GM18519 (cell line): ENCODE results near the gene IRF1.

ENCODE experiments used
- ATAC-seq: cut with Tn5 transposase; IDR thresholded peaks from one replicate; pipeline ENCODE4 v1.9.1; 2021; ENCODE audit warnings: mild to moderate bottlenecking, moderate library complexity; ENCODE audit not compliant: unreplicated experiment, low FRiP score

The IRF1 gene

DNA sequence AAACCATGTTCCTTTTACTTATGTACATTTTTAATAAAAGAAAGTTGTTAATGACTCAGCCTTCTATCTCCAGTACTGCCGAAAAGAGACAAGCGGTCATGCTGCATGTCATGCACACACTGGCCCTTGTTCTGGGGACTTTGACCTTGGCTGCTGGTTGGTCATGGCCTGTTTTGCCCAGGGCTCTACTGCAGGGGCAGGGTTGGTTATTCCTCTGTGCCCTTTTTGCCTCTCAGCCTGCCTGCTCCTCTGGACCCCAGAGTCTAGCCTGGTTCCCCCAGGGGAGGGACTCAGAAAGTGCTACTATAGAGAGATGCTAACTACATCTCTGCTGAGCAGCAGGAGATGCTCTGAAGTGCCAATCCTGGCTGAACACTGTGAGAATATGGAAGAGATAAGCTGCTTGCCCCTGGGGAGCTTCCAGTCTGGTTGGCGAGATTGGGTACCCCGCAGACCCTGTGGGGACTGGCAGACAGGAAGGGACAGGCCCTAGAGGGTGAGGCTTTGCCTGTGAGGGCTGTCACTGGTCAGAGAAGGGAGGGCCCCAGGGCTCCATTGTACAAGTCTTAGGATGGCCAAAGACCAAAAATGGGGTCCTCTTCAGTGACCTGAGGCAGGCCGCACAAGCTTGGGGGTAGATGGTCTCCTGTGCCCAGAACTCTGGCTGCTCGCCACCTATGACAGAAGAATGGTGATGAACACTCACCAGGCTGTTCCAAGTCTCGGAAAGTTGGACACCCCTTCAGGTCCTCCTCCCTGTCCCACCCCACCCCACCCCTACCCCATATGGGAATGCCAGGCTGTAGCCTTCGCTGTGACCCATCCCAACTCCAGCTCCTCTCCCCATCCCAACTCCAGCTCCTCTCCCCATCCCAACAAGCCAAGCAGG is 14.3 kb downstream of the IRF1 start:
- ATAC-seq = no peak

DNA sequence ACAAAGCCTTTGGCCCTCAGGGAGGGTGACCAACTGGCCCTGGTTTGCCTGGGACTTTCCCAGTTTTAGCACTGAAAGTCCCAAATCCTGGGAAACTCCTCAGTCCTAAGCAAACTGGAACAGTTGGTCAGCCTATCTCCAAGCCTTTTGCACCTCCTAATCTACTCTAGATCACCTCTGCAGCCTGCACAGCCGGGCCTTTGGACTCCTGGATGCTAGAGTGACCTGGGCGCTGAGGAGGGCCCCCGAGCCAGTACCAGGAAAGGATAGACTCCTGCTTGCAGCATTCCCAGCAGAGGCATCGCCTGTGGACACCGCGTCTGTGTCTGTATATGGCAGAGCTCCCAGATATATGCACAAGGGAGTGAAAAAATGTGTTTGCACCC is 15.1 kb downstream of the IRF1 start:
- no peak for ATAC-seq

DNA sequence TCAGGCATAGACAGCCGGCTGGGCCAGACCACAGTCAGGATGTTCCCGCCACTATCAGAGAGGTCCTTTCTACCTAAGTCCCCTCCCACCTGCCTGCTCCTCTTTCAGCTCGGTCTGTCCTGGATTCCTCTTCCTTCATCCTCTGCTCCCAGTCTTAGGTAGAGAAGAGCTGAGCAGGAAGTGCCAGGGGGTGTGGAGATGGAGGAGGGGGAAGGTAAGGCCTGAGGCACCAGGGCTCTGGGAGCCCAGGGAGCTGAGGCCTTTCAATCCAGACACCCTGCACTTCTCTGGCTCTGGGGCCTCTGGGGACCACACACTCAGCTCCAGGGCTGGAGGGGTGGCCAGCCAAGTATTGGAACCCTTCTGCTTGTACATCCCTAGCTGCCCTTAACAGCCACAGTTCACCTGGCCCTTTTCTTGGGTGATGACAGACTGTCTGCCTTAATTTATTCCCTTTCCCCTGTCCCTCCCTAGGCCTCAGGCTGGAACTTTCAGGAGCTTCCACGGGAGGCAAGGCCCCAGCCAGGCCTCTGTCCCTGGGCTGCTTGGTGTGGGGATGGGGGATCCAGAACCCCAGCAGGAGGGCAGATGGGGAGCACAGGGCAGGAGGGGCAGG is 15.6 kb downstream of the IRF1 start:
- no peak for ATAC-seq

DNA sequence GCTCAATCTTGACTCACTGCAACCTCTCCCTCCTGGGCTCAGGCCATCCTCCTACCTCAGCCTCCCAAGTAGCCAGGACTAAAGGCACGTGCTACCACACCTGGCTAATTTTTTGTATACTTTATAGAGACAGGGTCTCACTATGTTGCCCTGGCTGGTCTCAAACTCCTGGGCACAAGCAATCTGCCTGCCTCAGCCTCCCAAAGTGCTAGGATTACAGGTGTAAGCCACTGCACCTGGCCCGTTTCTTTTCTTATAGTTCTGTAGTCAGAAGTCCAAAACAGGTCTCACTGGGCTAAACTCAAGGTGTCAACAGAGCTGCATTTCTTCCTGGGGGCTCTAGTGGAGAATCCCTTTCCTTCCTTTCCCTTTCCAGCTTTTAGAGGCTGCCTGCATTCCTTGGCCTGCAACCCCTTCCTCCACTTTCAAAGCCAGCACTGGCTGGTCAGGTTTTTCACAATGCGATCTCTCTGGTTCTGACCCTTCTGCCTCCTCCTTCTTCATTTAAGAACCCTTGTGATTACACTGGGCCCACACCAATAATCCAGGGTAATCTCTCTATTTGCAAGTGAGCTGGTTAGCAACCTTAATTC is 16.3 kb downstream of the IRF1 start:
- no peak for ATAC-seq

DNA sequence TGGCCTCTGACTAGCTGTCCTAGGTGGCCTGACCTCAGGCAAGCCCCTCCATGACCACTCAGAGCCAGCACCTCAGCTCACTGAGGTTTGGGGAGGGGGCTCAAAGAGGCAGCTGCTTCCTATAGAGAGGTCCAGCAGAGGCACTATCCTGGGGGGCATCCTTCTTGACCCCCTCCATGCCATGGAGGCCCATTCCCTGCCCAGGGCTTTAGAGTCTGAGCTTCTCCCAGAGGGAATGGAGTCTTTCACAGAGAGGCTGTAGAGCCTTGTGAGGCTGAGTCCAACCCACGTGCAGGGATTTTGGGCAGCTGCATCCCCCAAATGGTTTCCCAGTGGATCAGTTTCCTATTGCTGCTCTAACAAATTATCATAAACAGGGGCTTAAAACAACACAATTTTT is 16.9 kb downstream of the IRF1 start:
- ATAC-seq = no peak

DNA sequence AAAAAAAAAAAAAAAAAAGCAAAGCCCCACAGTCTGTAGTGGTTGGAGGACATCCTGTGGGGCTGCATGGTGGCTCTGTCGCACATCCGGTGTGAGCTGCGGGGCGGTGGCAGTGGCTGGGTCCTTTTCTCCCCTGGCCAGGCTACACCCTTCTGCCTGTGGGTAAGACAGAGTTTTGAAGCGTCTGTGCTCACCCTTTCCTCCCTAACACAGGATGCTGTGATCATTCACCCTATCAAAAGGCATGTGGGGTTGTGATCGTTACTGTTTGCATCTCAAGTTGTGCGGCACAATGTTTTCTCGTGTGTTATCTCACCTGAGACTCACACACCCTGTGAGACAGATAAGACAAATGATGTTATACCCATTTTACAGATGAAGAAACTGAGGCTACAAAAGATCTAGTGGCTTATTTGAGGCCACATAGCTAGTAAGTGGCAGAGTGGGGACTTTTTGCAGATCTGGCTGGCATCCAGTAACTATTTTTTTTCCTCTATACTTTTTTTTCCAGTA is 17.5 kb downstream of the IRF1 start:
- peak; percentile 61 for ATAC-seq

DNA sequence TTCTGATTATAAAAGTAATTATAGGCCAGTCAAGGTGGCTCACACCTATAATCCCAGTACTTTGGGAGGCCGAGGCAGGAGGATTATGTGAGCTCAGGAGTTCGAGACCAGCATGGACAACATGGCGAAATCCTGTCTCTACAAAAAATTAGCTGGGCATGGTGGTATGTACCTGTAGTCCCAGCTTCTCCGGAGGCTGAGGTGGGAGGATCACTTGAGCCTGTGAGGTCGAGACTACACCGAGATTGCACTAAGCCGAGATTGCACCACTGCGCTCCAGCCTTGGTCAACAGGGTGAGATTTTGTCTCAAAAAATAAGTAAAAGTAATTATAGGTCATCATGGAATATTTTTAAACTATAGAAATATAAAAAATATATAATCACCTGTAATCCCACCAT is 18.1 kb downstream of the IRF1 start:
- no peak for ATAC-seq

DNA sequence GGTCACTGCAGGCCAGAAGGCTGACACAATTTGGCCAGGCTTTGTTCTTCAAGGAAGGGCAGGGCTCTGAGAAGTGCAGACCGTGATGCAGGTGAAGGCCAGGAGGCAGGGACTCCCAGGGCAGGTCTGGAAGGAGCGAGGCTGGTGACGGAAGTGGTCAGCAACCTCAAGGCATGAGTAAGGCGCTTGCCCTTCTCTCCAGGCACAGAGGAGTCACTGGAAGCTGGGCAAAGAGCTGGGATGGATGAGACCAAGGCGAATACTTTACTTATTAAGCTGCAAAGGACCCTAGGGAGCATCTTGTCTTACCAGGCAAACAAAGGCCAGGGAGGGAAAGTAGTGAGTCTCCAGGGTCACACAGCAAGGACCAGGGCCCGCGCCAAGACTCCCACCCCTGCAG is 18.6 kb downstream of the IRF1 start:
- no peak for ATAC-seq

DNA sequence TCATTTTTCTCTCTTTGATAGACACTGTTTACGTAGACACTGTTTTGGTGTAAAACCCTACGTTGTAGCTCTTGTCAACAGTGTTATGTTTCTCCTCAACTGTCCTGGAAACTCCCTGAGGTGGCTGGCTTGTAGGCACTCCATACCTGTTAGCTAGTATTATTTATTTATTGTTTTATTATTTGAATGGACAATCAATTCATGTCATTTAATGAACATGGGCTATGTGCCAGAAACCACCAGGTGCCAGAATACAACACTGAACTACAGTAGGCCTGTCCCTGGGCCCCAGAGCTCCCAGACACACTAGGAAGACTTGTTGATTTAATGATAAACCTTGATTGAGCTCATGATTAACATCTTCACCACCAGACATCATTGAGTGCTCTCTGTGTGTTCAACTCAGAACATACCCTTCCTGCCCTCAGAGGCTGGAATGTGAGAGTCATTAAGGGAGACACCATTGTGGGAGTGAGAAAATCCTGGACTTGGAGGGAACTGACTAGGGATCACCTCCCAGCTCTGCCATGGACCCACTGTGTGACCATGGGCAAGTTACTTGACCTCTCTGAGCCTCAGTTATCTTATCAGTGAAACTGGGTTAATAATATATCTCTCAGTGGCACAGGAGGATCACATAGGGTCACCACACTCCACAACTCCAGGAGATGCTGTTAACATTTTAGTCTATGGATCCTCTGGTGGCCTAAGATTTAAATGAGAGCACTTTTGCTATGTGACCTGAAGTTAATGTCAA is 19.2 kb downstream of the IRF1 start:
- no peak for ATAC-seq

DNA sequence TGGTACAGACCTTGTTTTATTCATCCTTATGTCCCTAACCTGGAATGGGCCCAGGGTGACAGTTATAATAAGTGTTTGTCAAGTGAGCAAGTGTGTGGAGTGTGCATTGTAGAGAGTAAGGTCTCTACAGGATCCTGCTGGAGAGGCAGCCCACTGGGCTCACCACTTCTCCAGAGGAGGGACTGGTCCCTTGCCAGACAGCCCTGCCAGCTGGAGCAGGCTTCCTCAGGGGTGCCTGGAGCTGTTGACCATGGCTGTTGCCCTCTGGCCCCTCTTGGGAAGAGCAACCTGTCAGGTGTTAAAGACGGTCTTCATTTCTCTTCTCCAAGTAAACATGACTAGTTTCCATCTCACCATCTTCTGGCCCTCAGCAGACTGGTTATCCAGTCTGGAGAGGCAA is 20.0 kb downstream of the IRF1 start:
- no peak for ATAC-seq

DNA sequence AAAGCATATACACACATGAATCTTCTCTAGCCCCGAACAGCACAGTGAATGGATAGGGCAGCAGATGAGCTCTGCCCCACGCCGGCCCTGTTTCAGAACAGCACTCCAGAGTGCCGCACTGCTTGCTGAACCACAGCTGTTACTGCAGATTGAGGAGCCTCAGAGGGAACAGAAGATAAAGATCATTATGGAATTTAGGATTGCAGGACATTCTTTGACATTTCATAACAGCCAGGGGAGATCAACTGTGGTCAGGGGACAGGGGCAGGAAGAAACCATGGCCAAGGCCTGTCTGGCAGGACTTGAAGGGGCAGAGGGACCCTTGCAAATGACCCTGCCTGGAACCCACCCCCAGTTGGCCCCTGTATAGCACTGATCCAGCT is 20.6 kb downstream of the IRF1 start:
- no peak for ATAC-seq

DNA sequence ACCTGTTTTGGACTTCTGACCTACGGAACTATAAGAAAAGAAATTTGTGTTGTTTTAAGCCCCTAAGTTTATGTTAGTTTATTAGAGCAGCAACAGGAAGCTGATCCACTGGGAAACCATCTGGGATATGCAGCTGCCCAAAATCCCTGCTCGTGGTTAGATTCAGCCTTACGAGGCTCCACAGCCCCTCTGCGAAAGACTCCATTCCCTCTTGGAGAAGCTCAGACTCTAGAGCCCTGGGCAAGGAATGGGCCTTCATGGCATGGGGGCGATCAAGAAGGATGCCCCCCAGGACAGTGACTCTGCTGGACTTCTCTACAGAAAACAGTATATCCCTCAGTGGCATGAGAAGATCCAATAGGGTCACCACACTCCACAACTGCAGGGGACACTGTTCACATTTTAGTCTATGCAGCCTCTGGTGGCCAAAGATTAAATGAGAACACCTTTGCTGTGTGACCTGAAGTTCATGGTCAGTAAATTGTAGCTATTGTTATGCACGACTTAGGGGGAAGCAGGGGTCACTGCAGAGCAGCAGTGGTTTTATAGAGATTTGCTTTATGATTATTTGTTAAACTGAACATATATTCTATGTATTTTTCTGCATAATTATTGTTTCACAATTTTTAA is 21.1 kb downstream of the IRF1 start:
- no peak for ATAC-seq

DNA sequence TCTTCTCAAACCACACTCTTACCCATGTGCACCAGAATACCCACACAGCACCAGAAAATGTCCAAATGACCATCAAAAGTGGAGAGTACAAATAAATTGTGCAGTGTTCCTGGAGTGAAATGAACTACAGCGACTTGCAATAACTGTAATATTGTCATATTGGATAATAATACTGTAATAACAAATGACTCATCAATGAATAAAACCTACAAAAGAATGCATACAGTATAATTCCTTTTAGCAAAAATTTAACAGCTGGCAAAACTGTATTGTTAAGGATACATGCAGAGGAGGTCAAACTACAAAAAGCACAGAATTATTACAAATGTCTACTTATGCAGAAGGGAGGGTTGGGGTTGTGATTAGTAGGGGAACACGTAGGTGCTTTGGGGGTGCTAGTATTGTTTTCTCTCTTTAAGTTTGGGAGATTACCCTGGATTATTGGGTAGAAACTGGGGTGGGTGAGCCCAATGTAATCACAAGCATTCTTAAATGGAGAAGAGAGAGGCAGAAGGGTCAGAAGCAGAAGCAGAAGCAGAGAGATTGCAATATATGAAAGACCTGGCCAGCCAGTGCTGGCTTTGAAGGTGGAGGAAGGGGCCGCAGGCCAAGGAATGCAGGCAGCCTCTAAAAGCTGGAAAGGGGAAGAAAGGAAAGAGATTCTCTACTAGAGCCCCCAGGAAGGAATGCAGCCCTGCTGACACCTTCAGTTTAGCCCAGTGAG is 21.8 kb downstream of the IRF1 start:
- no peak for ATAC-seq

DNA sequence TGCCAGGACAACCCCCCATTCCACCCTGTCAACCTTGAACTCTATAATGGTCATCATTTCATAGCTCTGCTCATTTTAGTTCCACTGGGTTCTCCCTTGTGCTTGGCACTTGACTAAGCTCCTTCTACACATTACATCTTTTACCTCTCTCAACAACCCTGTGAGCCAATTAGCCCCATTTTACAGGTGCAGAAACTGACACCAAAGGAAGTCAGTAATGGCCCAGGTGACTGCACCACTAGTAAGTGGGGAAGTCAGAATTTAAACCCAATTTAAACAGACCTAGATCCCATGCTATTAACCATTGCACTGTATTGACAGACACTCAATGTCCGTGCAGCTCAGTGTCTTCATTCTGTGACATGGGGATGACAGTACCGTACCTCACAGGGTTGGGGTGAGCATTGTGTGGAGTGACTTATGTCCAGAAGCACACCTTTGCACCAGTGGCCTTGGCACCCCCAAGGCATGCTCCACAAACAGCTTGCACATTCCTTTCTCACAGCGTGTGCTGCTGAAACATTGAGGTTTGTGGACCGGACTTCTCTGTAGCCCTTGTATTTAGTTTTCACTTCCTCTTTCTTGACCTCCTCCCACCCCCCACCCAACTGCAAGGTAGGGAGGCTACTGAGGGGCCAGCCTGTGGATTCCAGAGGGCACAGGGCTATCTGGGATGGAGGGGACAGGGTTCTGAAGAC is 23.1 kb downstream of the IRF1 start:
- no peak for ATAC-seq

DNA sequence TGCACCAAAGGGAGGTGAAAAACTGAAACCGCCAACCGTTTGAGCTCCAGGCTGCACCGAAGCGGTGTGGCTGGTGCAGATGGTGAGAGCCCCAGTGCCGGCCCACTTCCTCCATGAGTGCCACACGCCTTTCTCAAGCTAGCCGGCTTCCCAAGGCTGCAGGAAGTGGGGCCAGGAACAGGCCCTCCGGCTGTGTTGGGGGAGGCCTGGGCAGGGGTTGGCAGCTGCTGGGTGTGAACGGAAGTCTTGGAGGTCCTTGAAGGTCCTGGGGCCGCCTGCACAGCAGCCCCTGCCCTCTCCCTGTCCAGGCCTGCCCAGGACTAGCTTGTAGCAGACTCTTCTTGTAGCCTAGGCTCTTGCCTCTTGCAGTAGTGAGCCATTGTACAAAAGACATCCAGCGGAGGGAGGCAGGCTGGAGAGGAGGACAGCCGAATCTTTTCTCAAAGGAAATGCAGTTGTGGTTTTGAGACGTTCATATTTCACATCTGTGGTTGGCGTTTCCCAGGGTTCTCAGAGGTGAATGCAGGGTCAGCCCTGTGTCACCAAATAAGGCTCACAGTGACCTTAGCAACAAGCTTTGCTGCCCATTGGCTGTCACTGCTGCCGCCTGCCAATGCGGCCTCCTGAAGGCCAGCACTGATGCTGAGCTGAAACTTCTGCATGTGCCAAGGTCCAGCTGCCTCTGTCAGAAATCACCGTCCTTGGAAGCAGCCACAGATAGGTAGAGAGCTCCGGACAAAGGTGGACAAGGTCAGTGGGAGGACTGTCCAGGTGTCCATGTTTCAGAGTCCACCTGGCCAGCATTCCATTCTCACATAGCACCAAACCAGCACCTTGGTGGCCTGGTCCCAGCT is 23.9 kb downstream of the IRF1 start:
- peak; percentile 50 for ATAC-seq

DNA sequence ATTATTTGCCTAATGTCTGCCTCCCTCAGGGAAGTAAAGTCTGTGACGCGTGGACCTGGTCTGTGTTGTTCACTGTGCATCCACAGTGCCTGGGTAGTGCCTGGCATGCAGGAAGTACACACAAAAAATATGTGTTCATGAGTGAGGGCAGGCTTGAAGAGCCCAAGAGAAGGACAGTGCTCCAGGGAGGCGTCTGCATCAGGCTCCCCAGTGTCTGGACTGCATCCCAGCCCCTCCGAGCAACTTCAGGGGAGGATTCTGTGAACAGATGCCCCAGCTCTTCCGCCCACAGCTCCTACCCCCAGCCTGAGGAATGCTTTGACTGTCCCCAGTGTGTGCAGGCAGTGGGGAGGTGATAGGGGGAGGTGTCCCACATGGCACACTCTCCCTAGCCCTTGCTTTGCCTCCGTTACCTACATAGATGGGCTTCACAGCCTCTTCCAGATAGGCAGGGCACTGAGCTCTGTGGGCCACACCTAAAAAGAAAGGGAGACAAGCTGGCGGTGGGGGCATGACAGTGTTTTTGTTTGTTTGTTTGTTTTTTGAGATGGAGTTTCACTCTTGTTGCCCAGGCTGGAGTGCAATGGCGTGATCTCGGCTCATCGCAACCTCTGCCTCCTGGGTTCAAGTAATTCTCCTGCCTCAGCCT is 25.4 kb downstream of the IRF1 start:
- no peak for ATAC-seq

DNA sequence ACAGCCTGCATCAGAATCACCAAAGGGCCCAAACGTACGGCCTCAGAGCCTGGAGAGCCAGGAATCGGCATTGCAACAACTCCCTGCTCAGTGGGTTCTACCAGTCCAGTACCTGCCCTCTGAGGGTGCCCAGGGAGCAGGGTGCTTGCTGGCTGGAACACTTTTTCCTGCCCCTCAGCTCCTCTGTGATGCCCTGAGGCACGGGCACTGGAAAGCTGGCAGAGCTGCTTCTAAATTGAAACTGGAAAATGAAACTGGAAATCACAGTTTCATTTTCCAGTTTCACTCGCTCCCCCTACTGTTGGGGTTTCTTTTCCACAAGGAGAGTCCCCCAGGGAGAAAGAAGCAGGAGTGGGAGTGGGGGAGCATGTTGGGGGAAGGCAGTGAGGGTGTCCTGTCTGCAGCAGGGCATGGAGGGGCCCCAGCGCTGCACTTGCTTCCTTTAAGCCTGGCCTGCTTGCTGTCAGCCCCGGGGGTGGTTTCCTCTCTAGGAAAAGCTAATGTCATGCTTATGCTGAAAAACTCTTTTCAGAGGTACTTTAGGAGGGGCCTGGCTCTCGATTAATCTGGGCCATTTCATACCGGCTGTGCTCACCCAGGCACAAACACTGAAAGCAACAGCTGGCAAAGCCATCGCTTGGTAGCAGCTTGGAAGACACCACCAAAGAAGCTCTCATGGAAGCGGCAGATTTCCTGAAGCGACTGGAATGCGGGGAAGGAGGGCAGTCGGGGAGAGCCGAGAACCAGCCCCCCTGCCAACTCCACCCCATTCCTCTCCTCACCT is 26.2 kb downstream of the IRF1 start:
- no peak for ATAC-seq
